DOHH2 (cell line): ENCODE results near the gene TMEM165.

Source experiments
- H3F3A ChIP-seq: fragments of 200-600 bp; sonication (generic), shearing (Covaris generic); 2 replicates; pipeline ENCODE4 v1.6.0; 2016; ENCODE audit warnings: antibody characterized with exemption, mild to moderate bottlenecking; ENCODE audit not compliant: control insufficient read depth, insufficient read depth
- H3K27ac ChIP-seq: fragments of 200-600 bp; sonication (generic); 2 replicates; pipeline ENCODE4 v1.5.1; 2014; ENCODE audit warnings: low read depth, mild to moderate bottlenecking, low read length, moderate library complexity
- H3K27me3 ChIP-seq: fragments of 200-600 bp; sonication (generic); 2 replicates; pipeline ENCODE4 v1.6.1; 2014; ENCODE audit warnings: mild to moderate bottlenecking, low read length, mixed read lengths; ENCODE audit not compliant: control insufficient read depth
- H3K36me3 ChIP-seq: fragments of 200-600 bp; sonication (generic); 2 replicates; pipeline ENCODE4 v1.6.1; 2014; ENCODE audit warnings: mild to moderate bottlenecking, low read length, moderate library complexity, mixed read lengths; ENCODE audit not compliant: control insufficient read depth
- H3K4me1 ChIP-seq: fragments of 200-600 bp; sonication (generic); 2 replicates; pipeline ENCODE4 v1.6.1; 2014; ENCODE audit warnings: mild to moderate bottlenecking, low read length, mixed read lengths; ENCODE audit not compliant: control insufficient read depth
- H3K4me2 ChIP-seq: fragments of 200-600 bp; sonication (generic); 2 replicates; pipeline ENCODE4 v1.6.0; 2014; ENCODE audit warnings: mild to moderate bottlenecking, low read length, moderate library complexity
- H3K4me3 ChIP-seq: fragments of 200-600 bp; sonication (generic); 2 replicates; pipeline ENCODE4 v1.5.1; 2014; ENCODE audit warnings: mild to moderate bottlenecking, low read length, mixed read lengths
- H3K79me2 ChIP-seq: fragments of 200-600 bp; sonication (generic); 2 replicates; pipeline ENCODE4 v1.6.1; 2014; ENCODE audit warnings: mild to moderate bottlenecking, low read length, mixed read lengths; ENCODE audit not compliant: control insufficient read depth
- H3K9me2 ChIP-seq: fragments of 200-600 bp; sonication (generic); replicated peaks from 2 replicates; pipeline ENCODE4 v1.6.1; 2014; ENCODE audit warnings: mild to moderate bottlenecking, low read length, mixed read lengths; ENCODE audit not compliant: control insufficient read depth
- H3K9me3 ChIP-seq: fragments of 200-600 bp; sonication (generic); 2 replicates; pipeline ENCODE4 v1.6.1; 2014; ENCODE audit warnings: antibody characterized with exemption, low read length, mixed read lengths; ENCODE audit not compliant: control insufficient read depth, insufficient read depth
- H4K20me1 ChIP-seq: fragments of 200-600 bp; sonication (generic); 2 replicates; pipeline ENCODE4 v1.6.0; 2014; ENCODE audit warnings: low read depth, mild to moderate bottlenecking, antibody characterized with exemption, low read length, moderate library complexity; ENCODE audit not compliant: control insufficient read depth, insufficient read depth
- CTCF ChIP-seq: fragments of 200-600 bp; sonication (generic); IDR thresholded peaks from one replicate; pipeline ENCODE4 v1.5.1; 2014; ENCODE audit warnings: antibody characterized with exemption, mild to moderate bottlenecking, low read depth, low read length; ENCODE audit not compliant: poor library complexity, severe bottlenecking
- EZH2phosphoT487 ChIP-seq: fragments of 200-600 bp; sonication (generic); IDR thresholded peaks from 2 replicates; pipeline ENCODE4 v1.6.1; 2017; ENCODE audit warnings: borderline replicate concordance, mild to moderate bottlenecking, antibody characterized with exemption, low read length, moderate library complexity, mixed read lengths

The TMEM165 gene

GRCh38 chr4:55382488-55383003, 13.2 kb upstream of the TMEM165 start:
- Histone ChIP-seq H3K27ac (no peak overlapping the region), H3K27me3 (no peaks in the 10 kb centered on the region), H3K4me2 (no peak overlapping the region), H4K20me1 (no peaks in the 10 kb centered on the region), H3K36me3 (no peaks in the 10 kb centered on the region), H3K9me2 (no peaks in the 10 kb centered on the region), H3K79me2 (no peaks in the 10 kb centered on the region), H3K9me3 (no peaks in the 10 kb centered on the region), H3K4me1 (no peaks in the 10 kb centered on the region), H3K4me3 (no peak overlapping the region), H3F3A (no peaks in the 10 kb centered on the region)
- TF ChIP-seq EZH2phosphoT487, result no peak
- TF ChIP-seq CTCF, result no peak

- Histone ChIP-seq H3K79me2 (no peaks in the 10 kb centered on the region), H4K20me1 (no peaks in the 10 kb centered on the region), H3K4me1 (no peaks in the 10 kb centered on the region), H3K4me3 (no peak overlapping the region), H3K4me2 (no peak overlapping the region), H3K27me3 (no peaks in the 10 kb centered on the region), H3K9me2 (no peaks in the 10 kb centered on the region), H3K36me3 (no peaks in the 10 kb centered on the region), H3K27ac (no peak overlapping the region), H3K9me3 (no peaks in the 10 kb centered on the region), H3F3A (no peaks in the 10 kb centered on the region)
- no peak for TF ChIP-seq CTCF
- no peak for TF ChIP-seq EZH2phosphoT487
Observed at GRCh38 chr4:55385201-55385649, 10.5 kb upstream of the TMEM165 start.

GRCh38 chr4:55386073-55386472, 9.7 kb upstream of the TMEM165 start:
- H3K4me1 ChIP-seq, result no peaks in the 10 kb centered on the region
- H3K4me2 ChIP-seq, result no peak overlapping the region
- H3K79me2 ChIP-seq, result no peaks in the 10 kb centered on the region
- no peaks in the 10 kb centered on the region for H4K20me1 ChIP-seq
- no peaks in the 10 kb centered on the region for H3F3A ChIP-seq
- H3K4me3 ChIP-seq, result no peak overlapping the region
- no peak overlapping the region for H3K27ac ChIP-seq
- H3K9me2 ChIP-seq, result no peaks in the 10 kb centered on the region
- no peaks in the 10 kb centered on the region for H3K27me3 ChIP-seq
- no peaks in the 10 kb centered on the region for H3K9me3 ChIP-seq
- TF ChIP-seq CTCF (no peak), EZH2phosphoT487 (no peak)
- no peaks in the 10 kb centered on the region for H3K36me3 ChIP-seq
